H1 (cell line): ENCODE measurements around the gene LRP3.

Experiments
- CTCF ChIP-seq, 3 experiments: IDR thresholded peaks; 1 replicate in 2 of 3; 2 replicates in 1 of 3; pipeline versions ENCODE4 v1.5.1 to v1.6.1; 2011; ENCODE audit warnings: low read length in 3 of 3, mild to moderate bottlenecking in 3 of 3, inconsistent platforms in 2 of 3, low read depth in 1 of 3, moderate library complexity in 1 of 3; ENCODE audit not compliant: insufficient read depth in 1 of 3; ENCODE audit errors: control extremely low read depth in 1 of 3
- EP300 ChIP-seq, 2 experiments: IDR thresholded peaks; 1 replicate in 1 of 2; 2 replicates in 1 of 2; pipeline ENCODE4 v1.6.1; 2011 to 2012; ENCODE audit warnings: low read depth in 2 of 2, low read length in 2 of 2, mild to moderate bottlenecking in 2 of 2, borderline replicate concordance in 1 of 2, inconsistent platforms in 1 of 2, moderate library complexity in 1 of 2
- EZH2 ChIP-seq: fragments of 200-600 bp; sonication (generic); IDR thresholded peaks from 2 replicates; pipeline ENCODE4 v1.7.1; 2012; ENCODE audit warnings: low read depth, mild to moderate bottlenecking, moderate library complexity, low read length, inconsistent platforms; ENCODE audit not compliant: severe bottlenecking
- JUND ChIP-seq: IDR thresholded peaks from 2 replicates; pipeline ENCODE4 v1.6.1; 2011; ENCODE audit warnings: mild to moderate bottlenecking, improper control_type of control experiment, low read length
- KDM1A ChIP-seq: fragments of 200-600, 300-600 bp; sonication (generic); IDR thresholded peaks from 2 replicates; pipeline ENCODE4 v1.7.1; 2016; ENCODE audit warnings: mild to moderate bottlenecking, low read length, borderline replicate concordance
- MAX ChIP-seq: IDR thresholded peaks from 2 replicates; pipeline ENCODE4 v1.6.1; 2012; ENCODE audit warnings: inconsistent platforms
- POLR2A ChIP-seq, 2 experiments: IDR thresholded peaks; 1 replicate in 1 of 2; 2 replicates in 1 of 2; pipeline ENCODE4 v1.6.1; 2011; ENCODE audit warnings: low read depth in 2 of 2, low read length in 2 of 2, mild to moderate bottlenecking in 2 of 2; ENCODE audit errors: control extremely low read depth in 1 of 2
- POLR2AphosphoS5 ChIP-seq: IDR thresholded peaks from 2 replicates; pipeline ENCODE4 v1.6.1; 2011; ENCODE audit warnings: low read depth, low read length
- TAF1 ChIP-seq: IDR thresholded peaks from 2 replicates; pipeline ENCODE4 v1.6.1; 2011; ENCODE audit warnings: mild to moderate bottlenecking, low read depth, low read length
- YY1 ChIP-seq: IDR thresholded peaks from 2 replicates; pipeline ENCODE4 v1.6.1; 2011; ENCODE audit warnings: low read depth, mild to moderate bottlenecking, low read length
- ZNF274 ChIP-seq: IDR thresholded peaks from 2 replicates; pipeline ENCODE4 v1.7.0; 2012; ENCODE audit warnings: low read length, borderline replicate concordance; ENCODE audit errors: extremely low read depth

- TF ChIP-seq POLR2AphosphoS5 (no peak), ZNF274 (no peak), CTCF (IDR thresholded peaks at IDR 0.05; ENCODE audit: control extremely low read depth in 1 of 3, insufficient read depth in 1 of 3, low read depth in 1 of 3, low read length in 3 of 3) (no peak), EP300 (IDR thresholded peaks at IDR 0.05; ENCODE audit: borderline replicate concordance in 1 of 2, low read depth in 2 of 2, low read length in 2 of 2) (no peak), JUND (no peak), EZH2 (no peak), MAX (no peak), YY1 (no peak), KDM1A (no peak), TAF1 (no peak), POLR2A (IDR thresholded peaks at IDR 0.05; ENCODE audit: control extremely low read depth in 1 of 2, low read depth in 2 of 2, low read length in 2 of 2) (no peak)
These were observed 26.6 kb downstream of the LRP3 start for GRCh38 chr19:33220735-33221134.
